WERI-Rb-1 (cell line): ENCODE measurements around the gene RNU6-1.

ENCODE experiments used
- DNase-seq: peaks from one replicate; pipeline ENCODE4 v3.0.0-alpha.2; 2020
- H3K27ac ChIP-seq: fragments of 250-450 bp; sonication (Bioruptor Pico); 2 replicates; pipeline ENCODE4 v1.5.1; 2020; ENCODE audit warnings: mild to moderate bottlenecking, moderate library complexity
- H3K27me3 ChIP-seq: fragments of 250-450 bp; sonication (Bioruptor Pico); 2 replicates; pipeline ENCODE4 v1.5.1; 2021; ENCODE audit warnings: mild to moderate bottlenecking, low read depth, moderate library complexity; ENCODE audit not compliant: insufficient read depth, severe bottlenecking
- H3K36me3 ChIP-seq: fragments of 250-450 bp; sonication (Bioruptor Pico); 2 replicates; pipeline ENCODE4 v1.5.1; 2020; ENCODE audit warnings: mild to moderate bottlenecking, moderate library complexity
- H3K4me3 ChIP-seq: 2 replicates; pipeline ENCODE4 v1.5.1; 2011; ENCODE audit warnings: low read depth, mild to moderate bottlenecking, control low read depth, low read length
- H3K9me3 ChIP-seq: fragments of 250-450 bp; sonication (Bioruptor Pico); 2 replicates; pipeline ENCODE4 v1.5.1; 2021; ENCODE audit warnings: mild to moderate bottlenecking, moderate library complexity; ENCODE audit not compliant: severe bottlenecking
- CTCF ChIP-seq: IDR thresholded peaks from 2 replicates; pipeline ENCODE4 v1.5.1; 2011; ENCODE audit warnings: low read depth, mild to moderate bottlenecking, control low read depth, inconsistent platforms, low read length

The RNU6-1 gene

DNA sequence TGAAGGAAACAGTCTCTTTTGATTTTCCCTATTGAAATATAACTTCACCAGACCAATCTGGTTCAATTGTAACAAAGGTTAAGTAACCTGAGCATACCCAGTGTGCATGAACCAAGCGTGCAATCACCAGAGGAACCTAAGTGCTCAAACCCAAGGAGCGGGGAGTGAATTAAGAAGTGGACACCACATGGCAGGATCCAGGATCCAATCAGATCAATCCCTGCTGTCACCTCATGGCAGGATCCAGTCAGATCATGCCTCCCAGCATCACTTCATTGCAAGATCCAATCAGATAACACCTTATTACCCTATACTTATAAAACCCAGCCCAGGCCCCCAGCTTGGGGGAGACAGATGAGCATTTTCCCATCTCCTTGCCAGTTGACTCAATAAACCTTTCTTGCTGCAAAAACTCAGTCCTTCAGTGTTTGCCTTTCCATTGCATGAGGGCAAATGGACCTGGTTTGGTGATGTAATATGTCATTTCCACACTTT lies 38.9 kb upstream of the RNU6-1 start:
- Histone ChIP-seq H3K9me3 (no peaks in the 10 kb centered on the region), H3K27ac (no peak overlapping the region), H3K4me3 (no peak overlapping the region), H3K36me3 (no peaks in the 10 kb centered on the region), H3K27me3 (no peaks in the 10 kb centered on the region)
- TF ChIP-seq CTCF, result no peak
- DNase-seq, result no peak

DNA sequence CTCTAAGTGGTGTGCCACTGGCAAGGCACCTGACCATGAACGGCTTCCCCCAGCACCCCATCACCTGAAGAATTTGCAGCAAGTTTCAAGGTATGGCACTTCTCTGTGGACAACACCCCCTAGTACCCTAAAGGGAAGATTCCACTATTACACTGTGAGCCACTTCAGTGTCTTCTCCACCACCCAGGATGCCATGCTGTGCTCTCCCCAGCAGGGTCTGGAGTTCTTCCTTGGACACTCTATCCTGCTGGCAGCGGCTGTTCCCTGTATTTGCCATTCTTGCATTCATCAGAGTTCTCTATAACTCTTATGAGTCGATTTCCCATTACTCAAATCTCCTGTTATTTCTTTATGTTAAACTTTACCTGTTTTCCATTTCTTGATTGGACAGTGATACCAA lies 33.9 kb upstream of the RNU6-1 start:
- TF ChIP-seq CTCF, result no peak
- Histone ChIP-seq H3K4me3 (no peak overlapping the region), H3K9me3 (peaks cover 2% of the 10 kb centered on the region)

DNA sequence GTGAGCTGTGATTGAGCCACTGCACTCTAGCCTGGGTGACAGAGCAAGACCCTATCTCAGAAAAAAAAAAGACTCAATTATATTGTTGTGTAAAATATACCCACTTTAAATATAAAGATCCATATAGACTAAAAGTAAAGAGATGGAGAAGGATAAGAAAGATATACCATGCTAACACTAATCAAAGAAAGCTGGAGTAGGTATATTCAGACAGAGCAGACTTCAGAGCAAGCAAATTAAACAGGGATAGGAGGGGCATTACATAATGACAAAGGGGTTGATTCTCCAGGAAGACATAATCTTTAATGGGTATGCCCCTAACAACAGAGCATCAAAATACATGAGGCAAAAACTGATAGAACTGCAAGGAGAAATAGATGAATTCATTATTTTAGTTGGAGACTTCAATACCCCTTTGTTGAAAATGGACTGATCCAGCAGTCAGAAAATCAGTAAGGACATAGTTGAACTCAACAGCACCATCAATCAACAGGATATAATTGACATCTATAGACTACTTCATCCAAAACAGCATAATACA lies 31.1 kb upstream of the RNU6-1 start:
- no peak overlapping the region for H3K4me3 ChIP-seq
- no peak for DNase-seq
- no peak overlapping the region for H3K27ac ChIP-seq
- H3K9me3 ChIP-seq, result peaks cover 2% of the 10 kb centered on the region
- no peak for TF ChIP-seq CTCF
- no peaks in the 10 kb centered on the region for H3K27me3 ChIP-seq
- H3K36me3 ChIP-seq, result no peaks in the 10 kb centered on the region

More for the DNA sequence above, 33.9 kb upstream of the RNU6-1 start:
- H3K27ac ChIP-seq, result no peak overlapping the region
- no peaks in the 10 kb centered on the region for H3K27me3 ChIP-seq
- no peaks in the 10 kb centered on the region for H3K36me3 ChIP-seq
- no peak for DNase-seq

DNA sequence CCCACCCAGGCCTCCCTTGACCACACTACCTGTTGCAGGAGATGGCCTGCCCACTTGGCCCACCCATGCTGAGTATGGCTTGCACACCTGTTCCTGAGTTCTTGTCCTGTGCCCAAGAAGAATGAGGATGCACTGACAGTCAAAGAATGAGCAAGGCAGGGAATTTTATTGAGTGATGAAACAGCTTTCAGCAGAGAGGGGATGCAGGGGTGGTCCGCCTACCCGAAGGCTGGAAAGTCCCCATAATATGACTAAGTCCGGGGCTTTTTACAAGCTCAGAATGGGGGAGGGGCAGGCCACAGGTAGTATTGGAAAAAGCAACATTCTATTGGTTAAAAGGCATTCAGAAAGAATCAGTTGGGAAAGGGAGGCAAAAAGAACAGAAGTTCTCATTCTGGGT lies 29.9 kb upstream of the RNU6-1 start:
- Histone ChIP-seq H3K27me3 (no peaks in the 10 kb centered on the region), H3K36me3 (no peaks in the 10 kb centered on the region), H3K9me3 (peaks cover 2% of the 10 kb centered on the region), H3K27ac (no peak overlapping the region), H3K4me3 (no peak overlapping the region)
- DNase-seq, result no peak
- TF ChIP-seq CTCF, result no peak

- no peaks in the 10 kb centered on the region for H3K27me3 ChIP-seq
These were observed 25.9 kb upstream of the RNU6-1 start for GRCh38 chr15:67865766-67866165.

More at GRCh38 chr15:67865766-67866165, 25.9 kb upstream of the RNU6-1 start:
- Histone ChIP-seq H3K36me3 (no peaks in the 10 kb centered on the region), H3K4me3 (no peak overlapping the region), H3K27ac (no peak overlapping the region), H3K9me3 (peaks cover 2% of the 10 kb centered on the region)
- DNase-seq, result no peak
- TF ChIP-seq CTCF, result no peak
